ENCODE measurements around the gene CBLL1. TPM values are rescaled to one million over a fixed set of nuclear protein-coding genes. Genes with fewer than 3 reads are reported as not detected.

CBLL1 gene, protein sequence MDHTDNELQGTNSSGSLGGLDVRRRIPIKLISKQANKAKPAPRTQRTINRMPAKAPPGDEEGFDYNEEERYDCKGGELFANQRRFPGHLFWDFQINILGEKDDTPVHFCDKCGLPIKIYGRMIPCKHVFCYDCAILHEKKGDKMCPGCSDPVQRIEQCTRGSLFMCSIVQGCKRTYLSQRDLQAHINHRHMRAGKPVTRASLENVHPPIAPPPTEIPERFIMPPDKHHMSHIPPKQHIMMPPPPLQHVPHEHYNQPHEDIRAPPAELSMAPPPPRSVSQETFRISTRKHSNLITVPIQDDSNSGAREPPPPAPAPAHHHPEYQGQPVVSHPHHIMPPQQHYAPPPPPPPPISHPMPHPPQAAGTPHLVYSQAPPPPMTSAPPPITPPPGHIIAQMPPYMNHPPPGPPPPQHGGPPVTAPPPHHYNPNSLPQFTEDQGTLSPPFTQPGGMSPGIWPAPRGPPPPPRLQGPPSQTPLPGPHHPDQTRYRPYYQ
- total RNA-seq (10 to 100 TPM; 20.4 to 23.4 TPM), polyA plus RNA-seq (10 to 100 TPM in 1 of 2 donors, 1 to 10 TPM in 1; 8.6 to 13.8 TPM)
- long read RNA-seq, donor 1, partial matches to known transcripts, result 0 of 4 reads
- long read RNA-seq, donor 1, other reads (novel, unspliced or antisense), result 4 of 4 reads
- long read RNA-seq, donor 2, full-length matches to known transcripts, result 1 of 2 reads
- long read RNA-seq, donor 2, partial matches to known transcripts, result 0 of 2 reads
- long read RNA-seq, donor 2, other reads (novel, unspliced or antisense), result 1 of 2 reads

- no peaks in the 10 kb centered on the region for H3K36me3 ChIP-seq (ENCODE audit: control insufficient read depth in 1 of 2, insufficient read depth in 2 of 2, low read length in 1 of 2)
- WGBS, 2 donors, result 0% methylated on average over 56 of the region's 56 CpGs
- intact Hi-C loops (cut with DNase I), result loop anchor here (1.0 to 10.0 kb wide), 4 partner anchors 131 to 575 kb away; no protein-coding TSS in a partner anchor
- H3K27me3 ChIP-seq (ENCODE audit: control insufficient read depth in 1 of 2, insufficient read depth in 2 of 2, low read length in 1 of 2), result no peaks in the 10 kb centered on the region
- H3K4me3 ChIP-seq (ENCODE audit: low read length in 2 of 2), result peak within 1 kb of the TSS; percentile 57 to 81
- ATAC-seq (ENCODE audit: low FRiP score), result peak; percentile 100
- peak; percentile 98 to 99 for DNase-seq
- no peaks in the 10 kb centered on the region for H3K9me3 ChIP-seq (ENCODE audit: control insufficient read depth, low read length)
- peak within 1 kb of the TSS; percentile 80 to 87 for H3K27ac ChIP-seq (ENCODE audit: low read depth in 1 of 2, low read length in 2 of 2)
- H3K4me1 ChIP-seq (ENCODE audit: control insufficient read depth in 1 of 2, insufficient read depth in 2 of 2, low read length in 2 of 2), result peaks cover 2 to 7% of the 10 kb centered on the region in 2 donors
Measured at GRCh38 chr7:107743567-107744344, at the start of gene CBLL1. TSS of gene CBLL1 (plus strand) at chr7:107744142. CDS start at chr7:107744164, 22 bp downstream.

DNA sequence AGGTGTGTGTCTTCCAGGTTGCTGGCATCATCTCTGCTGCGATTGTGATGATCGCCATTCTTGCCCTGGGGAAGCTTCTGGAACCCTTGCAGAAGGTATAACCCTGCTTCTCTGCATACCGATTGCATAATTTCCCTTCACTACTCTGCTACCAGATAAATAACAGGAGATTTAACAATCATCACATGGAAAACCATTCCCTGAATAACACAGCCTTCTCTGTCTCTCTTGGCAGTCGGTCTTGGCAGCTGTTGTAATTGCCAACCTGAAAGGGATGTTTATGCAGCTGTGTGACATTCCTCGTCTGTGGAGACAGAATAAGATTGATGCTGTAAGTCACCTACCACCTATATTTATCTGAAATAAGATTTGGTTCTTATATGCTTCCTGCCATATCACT lies 49.6 kb upstream of the CBLL1 start:
- Histone ChIP-seq H3K27me3 (ENCODE audit: control insufficient read depth in 1 of 2, insufficient read depth in 2 of 2, low read length in 1 of 2) (no peaks in the 10 kb centered on the region), H3K4me3 (ENCODE audit: low read length in 2 of 2) (no peak overlapping the region), H3K36me3 (ENCODE audit: control insufficient read depth in 1 of 2, insufficient read depth in 2 of 2, low read length in 1 of 2) (no peaks in the 10 kb centered on the region), H3K4me1 (ENCODE audit: control insufficient read depth in 1 of 2, insufficient read depth in 2 of 2, low read length in 2 of 2) (peaks cover 6 to 8% of the 10 kb centered on the region in 2 donors), H3K9me3 (ENCODE audit: control insufficient read depth, low read length) (no peaks in the 10 kb centered on the region), H3K27ac (ENCODE audit: low read depth in 1 of 2, low read length in 2 of 2) (no peak overlapping the region)
- intact Hi-C loops (cut with DNase I), result no loop called here
- ATAC-seq (ENCODE audit: low FRiP score), result no peak
- DNase-seq, result no peak
- WGBS, 2 donors, result 41 to 42% methylated on average over 5 of the region's 5 CpGs

- Histone ChIP-seq H3K4me3 (ENCODE audit: low read length in 2 of 2) (no peak overlapping the region), H3K27me3 (ENCODE audit: control insufficient read depth in 1 of 2, insufficient read depth in 2 of 2, low read length in 1 of 2) (no peaks in the 10 kb centered on the region), H3K36me3 (ENCODE audit: control insufficient read depth in 1 of 2, insufficient read depth in 2 of 2, low read length in 1 of 2) (no peaks in the 10 kb centered on the region), H3K4me1 (ENCODE audit: control insufficient read depth in 1 of 2, insufficient read depth in 2 of 2, low read length in 2 of 2) (peaks cover 5 to 7% of the 10 kb centered on the region in 2 donors), H3K9me3 (ENCODE audit: control insufficient read depth, low read length) (no peaks in the 10 kb centered on the region), H3K27ac (ENCODE audit: low read depth in 1 of 2, low read length in 2 of 2) (no peak overlapping the region)
- ATAC-seq (ENCODE audit: low FRiP score) (no peak), DNase-seq (no peak)
- intact Hi-C loops (cut with DNase I), result no loop called here
- 94 to 97% methylated on average over 4 of the region's 4 CpGs for WGBS, 2 donors
Measured at GRCh38 chr7:107696330-107696946, 47.5 kb upstream of the CBLL1 start.

- Histone ChIP-seq H3K9me3 (ENCODE audit: control insufficient read depth, low read length) (no peaks in the 10 kb centered on the region), H3K4me3 (ENCODE audit: low read length in 2 of 2) (no peak overlapping the region), H3K36me3 (ENCODE audit: control insufficient read depth in 1 of 2, insufficient read depth in 2 of 2, low read length in 1 of 2) (no peaks in the 10 kb centered on the region), H3K27me3 (ENCODE audit: control insufficient read depth in 1 of 2, insufficient read depth in 2 of 2, low read length in 1 of 2) (no peaks in the 10 kb centered on the region), H3K4me1 (ENCODE audit: control insufficient read depth in 1 of 2, insufficient read depth in 2 of 2, low read length in 2 of 2) (peaks cover under 1 to 9% of the 10 kb centered on the region in 2 donors), H3K27ac (ENCODE audit: low read depth in 1 of 2, low read length in 2 of 2) (no peak overlapping the region)
- ATAC-seq (ENCODE audit: low FRiP score), result no peak
- DNase-seq, result no peak
- WGBS, 2 donors, result 90 to 97% methylated on average over 7 of the region's 7 CpGs
- intact Hi-C loops (cut with DNase I), result no loop called here
Measured at GRCh38 chr7:107697321-107698049, 46.5 kb upstream of the CBLL1 start.

- no peaks in the 10 kb centered on the region for H3K27me3 ChIP-seq (ENCODE audit: control insufficient read depth in 1 of 2, insufficient read depth in 2 of 2, low read length in 1 of 2)
- no peaks in the 10 kb centered on the region for H3K9me3 ChIP-seq (ENCODE audit: control insufficient read depth, low read length)
- no peak overlapping the region for H3K27ac ChIP-seq (ENCODE audit: low read depth in 1 of 2, low read length in 2 of 2)
- DNase-seq (no peak), ATAC-seq (ENCODE audit: low FRiP score) (no peak)
- H3K36me3 ChIP-seq (ENCODE audit: control insufficient read depth in 1 of 2, insufficient read depth in 2 of 2, low read length in 1 of 2), result no peaks in the 10 kb centered on the region
- peaks cover 0 to 8% of the 10 kb centered on the region in 2 donors for H3K4me1 ChIP-seq (ENCODE audit: control insufficient read depth in 1 of 2, insufficient read depth in 2 of 2, low read length in 2 of 2)
- intact Hi-C loops (cut with DNase I), result no loop called here
- no peak overlapping the region for H3K4me3 ChIP-seq (ENCODE audit: low read length in 2 of 2)
Measured at GRCh38 chr7:107700570-107700969, 43.4 kb upstream of the CBLL1 start.

DNA sequence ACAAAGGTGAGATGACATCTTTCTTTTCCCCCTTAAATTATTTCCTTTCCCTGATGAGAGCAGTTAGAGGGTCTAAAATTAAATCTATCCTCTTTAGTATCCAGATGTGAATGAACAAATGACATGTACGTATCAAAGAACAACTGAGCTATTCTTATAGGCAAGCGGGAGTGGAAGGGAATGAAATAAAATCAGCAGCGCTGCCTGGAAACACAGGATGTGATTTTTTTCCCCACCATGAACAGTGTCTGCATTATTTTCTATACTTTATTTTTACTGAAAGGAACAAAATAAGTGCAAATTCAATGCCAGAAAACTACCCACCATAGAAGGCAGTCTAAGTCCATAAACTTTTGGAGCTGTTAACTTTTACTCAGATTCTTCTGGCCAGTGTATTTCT lies 42.8 kb upstream of the CBLL1 start:
- Histone ChIP-seq H3K4me3 (ENCODE audit: low read length in 2 of 2) (no peak overlapping the region), H3K27ac (ENCODE audit: low read depth in 1 of 2, low read length in 2 of 2) (no peak overlapping the region), H3K4me1 (ENCODE audit: control insufficient read depth in 1 of 2, insufficient read depth in 2 of 2, low read length in 2 of 2) (peaks cover 0 to 8% of the 10 kb centered on the region in 2 donors), H3K36me3 (ENCODE audit: control insufficient read depth in 1 of 2, insufficient read depth in 2 of 2, low read length in 1 of 2) (no peaks in the 10 kb centered on the region), H3K9me3 (ENCODE audit: control insufficient read depth, low read length) (no peaks in the 10 kb centered on the region), H3K27me3 (ENCODE audit: control insufficient read depth in 1 of 2, insufficient read depth in 2 of 2, low read length in 1 of 2) (no peaks in the 10 kb centered on the region)
- intact Hi-C loops (cut with DNase I), result no loop called here
- DNase-seq (no peak), ATAC-seq (ENCODE audit: low FRiP score) (no peak)
- WGBS, 2 donors, result 48 to 59% methylated on average over 3 of the region's 3 CpGs

DNA sequence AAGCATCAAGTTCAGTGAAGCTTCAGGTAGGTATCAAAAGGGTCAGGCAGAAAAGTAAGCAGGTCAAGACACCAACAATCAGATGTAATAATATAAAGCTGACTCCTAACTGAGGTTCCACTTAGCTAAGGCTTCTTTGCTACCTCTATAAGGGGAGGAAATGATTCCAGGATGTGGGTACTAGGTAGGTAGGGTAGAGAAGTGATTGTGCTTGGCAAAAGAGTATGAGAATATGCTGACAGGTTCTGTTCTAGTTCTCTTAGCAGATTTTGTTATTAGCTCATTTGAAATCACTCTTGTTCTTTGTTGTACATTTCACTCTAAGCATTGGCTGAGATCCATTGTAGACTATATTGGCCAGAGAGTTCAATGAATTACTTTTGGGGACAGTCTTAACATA lies 40.7 kb upstream of the CBLL1 start:
- Histone ChIP-seq H3K27ac (ENCODE audit: low read depth in 1 of 2, low read length in 2 of 2) (no peak overlapping the region), H3K4me1 (ENCODE audit: control insufficient read depth in 1 of 2, insufficient read depth in 2 of 2, low read length in 2 of 2) (peaks cover 0 to 8% of the 10 kb centered on the region in 2 donors), H3K36me3 (ENCODE audit: control insufficient read depth in 1 of 2, insufficient read depth in 2 of 2, low read length in 1 of 2) (no peaks in the 10 kb centered on the region), H3K4me3 (ENCODE audit: low read length in 2 of 2) (no peak overlapping the region), H3K9me3 (ENCODE audit: control insufficient read depth, low read length) (no peaks in the 10 kb centered on the region), H3K27me3 (ENCODE audit: control insufficient read depth in 1 of 2, insufficient read depth in 2 of 2, low read length in 1 of 2) (no peaks in the 10 kb centered on the region)
- DNase-seq (no peak), ATAC-seq (ENCODE audit: low FRiP score) (no peak)
- intact Hi-C loops (cut with DNase I), result no loop called here

DNA sequence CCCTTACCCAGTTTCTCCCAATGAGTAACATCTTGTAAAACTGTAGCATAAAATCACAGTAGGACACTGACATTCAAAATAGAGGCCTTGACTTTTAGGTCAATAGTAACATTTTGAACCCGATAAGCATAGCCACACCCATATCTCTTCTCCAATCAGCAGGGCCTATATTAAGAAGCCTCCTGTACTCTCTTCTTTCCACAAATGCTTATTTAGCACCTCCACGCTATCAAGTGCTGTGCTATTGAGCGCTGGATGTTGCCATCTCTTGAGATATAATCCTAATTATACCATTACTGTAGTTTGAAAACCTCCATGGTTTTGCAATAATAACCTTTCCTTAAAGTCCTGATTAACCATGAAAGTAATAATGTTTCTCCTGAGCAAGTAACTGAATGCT lies 40.1 kb upstream of the CBLL1 start:
- Histone ChIP-seq H3K27me3 (ENCODE audit: control insufficient read depth in 1 of 2, insufficient read depth in 2 of 2, low read length in 1 of 2) (no peaks in the 10 kb centered on the region), H3K9me3 (ENCODE audit: control insufficient read depth, low read length) (no peaks in the 10 kb centered on the region), H3K27ac (ENCODE audit: low read depth in 1 of 2, low read length in 2 of 2) (no peak overlapping the region), H3K4me3 (ENCODE audit: low read length in 2 of 2) (no peak overlapping the region), H3K36me3 (ENCODE audit: control insufficient read depth in 1 of 2, insufficient read depth in 2 of 2, low read length in 1 of 2) (no peaks in the 10 kb centered on the region), H3K4me1 (ENCODE audit: control insufficient read depth in 1 of 2, insufficient read depth in 2 of 2, low read length in 2 of 2) (peaks cover 0 to 8% of the 10 kb centered on the region in 2 donors)
- intact Hi-C loops (cut with DNase I), result no loop called here
- DNase-seq (no peak), ATAC-seq (ENCODE audit: low FRiP score) (no peak)
- 79% methylated on average over 3 of the region's 3 CpGs for WGBS, 2 donors
